Loucy (cell line): Measurements from ENCODE around the gene CYYR1.

ENCODE experiments used
- H2AFZ ChIP-seq: fragments of 200-600 bp; sonication (generic); 2 replicates; pipeline ENCODE4 v1.6.0; 2016; ENCODE audit warnings: antibody characterized with exemption, mild to moderate bottlenecking, low read length, moderate library complexity
- H3F3A ChIP-seq: fragments of 200-600 bp; 2 replicates; pipeline ENCODE4 v1.6.0; 2016; ENCODE audit warnings: antibody characterized with exemption, low read depth, mild to moderate bottlenecking
- H3K27me3 ChIP-seq: fragments of 200-600 bp; sonication (generic); 2 replicates; pipeline ENCODE4 v1.6.1; 2014; ENCODE audit warnings: low read length, mild to moderate bottlenecking; ENCODE audit not compliant: insufficient read depth, poor library complexity, severe bottlenecking
- H3K36me3 ChIP-seq: fragments of 200-600 bp; sonication (generic); 2 replicates; pipeline ENCODE4 v1.6.1; 2016; ENCODE audit warnings: low read length; ENCODE audit not compliant: insufficient read depth
- H3K4me1 ChIP-seq: fragments of 200-600 bp; sonication (generic); 2 replicates; pipeline ENCODE4 v1.5.1; 2014; ENCODE audit warnings: low read length, mild to moderate bottlenecking; ENCODE audit not compliant: insufficient read depth, poor library complexity, severe bottlenecking
- H3K4me2 ChIP-seq: fragments of 200-600 bp; sonication (generic); 2 replicates; pipeline ENCODE4 v1.6.0; 2014; ENCODE audit warnings: antibody characterized with exemption, low read length, low read depth, mild to moderate bottlenecking; ENCODE audit not compliant: poor library complexity, severe bottlenecking
- H3K4me3 ChIP-seq: fragments of 200-600 bp; sonication (generic); 2 replicates; pipeline ENCODE4 v1.5.1; 2014; ENCODE audit warnings: low read length, mild to moderate bottlenecking, mixed read lengths; ENCODE audit not compliant: poor library complexity, severe bottlenecking
- H3K79me2 ChIP-seq: fragments of 200-600 bp; sonication (generic); 2 replicates; pipeline ENCODE4 v1.6.1; 2014; ENCODE audit warnings: low read length; ENCODE audit not compliant: insufficient read depth
- H3K9ac ChIP-seq: fragments of 200-600 bp; sonication (generic); 2 replicates; pipeline ENCODE4 v1.6.0; 2014; ENCODE audit warnings: mild to moderate bottlenecking, low read depth, low read length, moderate library complexity; ENCODE audit not compliant: poor library complexity, severe bottlenecking
- H3K9me2 ChIP-seq: fragments of 200-600 bp; sonication (generic); replicated peaks from 2 replicates; pipeline ENCODE4 v1.6.1; 2016; ENCODE audit warnings: low read depth, low read length, mixed read lengths
- H3K9me3 ChIP-seq: fragments of 200-600 bp; sonication (generic); 2 replicates; pipeline ENCODE4 v1.6.1; 2014; ENCODE audit warnings: mild to moderate bottlenecking, antibody characterized with exemption, low read length, low read depth; ENCODE audit not compliant: insufficient read depth
- H4K20me1 ChIP-seq: fragments of 200-600 bp; sonication (generic); 2 replicates; pipeline ENCODE4 v1.6.0; 2014; ENCODE audit warnings: antibody characterized with exemption, low read length, mild to moderate bottlenecking; ENCODE audit not compliant: insufficient read depth, poor library complexity, severe bottlenecking
- CTCF ChIP-seq: fragments of 200-600 bp; sonication (generic); conservative IDR thresholded peaks from 2 replicates; pipeline ENCODE4 v1.5.1; 2014; ENCODE audit warnings: mild to moderate bottlenecking, antibody characterized with exemption, low read length
- EZH2phosphoT487 ChIP-seq: fragments of 200-600 bp; IDR thresholded peaks from 2 replicates; pipeline ENCODE4 v1.6.1; 2018; ENCODE audit warnings: antibody characterized with exemption, mild to moderate bottlenecking, moderate library complexity, borderline replicate concordance

CYYR1 gene

GRCh38 chr21:26489781-26490180 is 83.3 kb downstream of the CYYR1 start:
- Histone ChIP-seq H3K4me1 (no peaks in the 10 kb centered on the region), H3K9me3 (no peaks in the 10 kb centered on the region), H2AFZ (no peak overlapping the region), H3F3A (no peaks in the 10 kb centered on the region), H3K36me3 (no peaks in the 10 kb centered on the region), H3K9me2 (no peaks in the 10 kb centered on the region), H3K4me2 (no peak overlapping the region), H3K4me3 (no peak overlapping the region), H4K20me1 (no peaks in the 10 kb centered on the region), H3K27me3 (no peaks in the 10 kb centered on the region), H3K9ac (no peak overlapping the region), H3K79me2 (no peaks in the 10 kb centered on the region)
- TF ChIP-seq CTCF, result no peak
- no peak for TF ChIP-seq EZH2phosphoT487

- Histone ChIP-seq H3K4me2 (no peak overlapping the region), H3K9me2 (no peaks in the 10 kb centered on the region), H3K79me2 (no peaks in the 10 kb centered on the region), H2AFZ (no peak overlapping the region), H3F3A (no peaks in the 10 kb centered on the region), H3K4me1 (no peaks in the 10 kb centered on the region), H3K27me3 (no peaks in the 10 kb centered on the region), H3K36me3 (no peaks in the 10 kb centered on the region), H3K4me3 (no peak overlapping the region), H4K20me1 (no peaks in the 10 kb centered on the region), H3K9ac (no peak overlapping the region), H3K9me3 (no peaks in the 10 kb centered on the region)
- no peak for TF ChIP-seq EZH2phosphoT487
- no peak for TF ChIP-seq CTCF
Observed at GRCh38 chr21:26487981-26488480, 85.1 kb downstream of the CYYR1 start.

GRCh38 chr21:26473471-26473870 is 99.6 kb downstream of the CYYR1 start:
- Histone ChIP-seq H3K79me2 (no peaks in the 10 kb centered on the region), H3K4me1 (no peaks in the 10 kb centered on the region), H3F3A (no peaks in the 10 kb centered on the region), H2AFZ (no peak overlapping the region), H3K27me3 (no peaks in the 10 kb centered on the region), H3K9me3 (no peaks in the 10 kb centered on the region), H3K9me2 (no peaks in the 10 kb centered on the region), H3K36me3 (no peaks in the 10 kb centered on the region), H4K20me1 (no peaks in the 10 kb centered on the region), H3K9ac (no peak overlapping the region), H3K4me3 (no peak overlapping the region), H3K4me2 (no peak overlapping the region)
- TF ChIP-seq CTCF (no peak), EZH2phosphoT487 (no peak)
